Liver (tissue), 3 donors: ENCODE results near the gene RALGAPB.
"Not testable (repeated sequence)": the region's sequence is repeated elsewhere in the genome, so short reads cannot be mapped to it uniquely, and the experiment has no call there.

Experiments used
- FOXA1 ChIP-seq: IDR thresholded peaks from 2 replicates; pipeline ENCODE4 v1.6.1; 2016; ENCODE audit warnings: antibody characterized with exemption
- TAF1 ChIP-seq: conservative IDR thresholded peaks from 2 replicates; pipeline ENCODE4 v1.6.1; 2016; ENCODE audit warnings: antibody characterized with exemption, mild to moderate bottlenecking
- TF ChIP-seq, protein P1 (sequence below): fragments of 150-350 bp; IDR thresholded peaks from 2 replicates; pipeline ENCODE4 v1.5.1; 2017; ENCODE audit warnings: improper control_type of control experiment, low read depth, low read length; ENCODE audit not compliant: missing input control
- donor health status: healthy.
- donor health status: healthy.

DNA sequence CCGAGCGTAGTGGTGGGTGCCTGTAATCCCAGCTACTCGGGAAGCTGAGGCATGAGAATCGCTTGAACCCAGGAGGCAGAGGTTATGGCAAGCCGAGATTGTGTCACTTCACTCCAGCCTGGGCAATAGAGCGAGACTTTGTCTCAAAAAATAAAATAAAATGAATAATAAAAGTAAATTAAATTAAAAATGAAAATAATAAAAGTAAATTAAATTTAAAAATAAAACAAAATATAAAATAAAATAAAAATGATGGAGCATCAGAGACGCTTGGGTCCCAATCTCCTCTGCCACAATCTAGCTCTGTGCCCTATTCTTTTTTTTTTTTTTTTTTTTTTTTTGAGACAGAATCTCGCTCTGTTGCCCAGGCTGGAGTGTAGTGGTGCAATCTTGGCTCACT lies 31.5 kb upstream of the RALGAPB start:
- TF ChIP-seq FOXA1, TAF1: not testable (repeated sequence)
- TF ChIP-seq, protein P1, sequence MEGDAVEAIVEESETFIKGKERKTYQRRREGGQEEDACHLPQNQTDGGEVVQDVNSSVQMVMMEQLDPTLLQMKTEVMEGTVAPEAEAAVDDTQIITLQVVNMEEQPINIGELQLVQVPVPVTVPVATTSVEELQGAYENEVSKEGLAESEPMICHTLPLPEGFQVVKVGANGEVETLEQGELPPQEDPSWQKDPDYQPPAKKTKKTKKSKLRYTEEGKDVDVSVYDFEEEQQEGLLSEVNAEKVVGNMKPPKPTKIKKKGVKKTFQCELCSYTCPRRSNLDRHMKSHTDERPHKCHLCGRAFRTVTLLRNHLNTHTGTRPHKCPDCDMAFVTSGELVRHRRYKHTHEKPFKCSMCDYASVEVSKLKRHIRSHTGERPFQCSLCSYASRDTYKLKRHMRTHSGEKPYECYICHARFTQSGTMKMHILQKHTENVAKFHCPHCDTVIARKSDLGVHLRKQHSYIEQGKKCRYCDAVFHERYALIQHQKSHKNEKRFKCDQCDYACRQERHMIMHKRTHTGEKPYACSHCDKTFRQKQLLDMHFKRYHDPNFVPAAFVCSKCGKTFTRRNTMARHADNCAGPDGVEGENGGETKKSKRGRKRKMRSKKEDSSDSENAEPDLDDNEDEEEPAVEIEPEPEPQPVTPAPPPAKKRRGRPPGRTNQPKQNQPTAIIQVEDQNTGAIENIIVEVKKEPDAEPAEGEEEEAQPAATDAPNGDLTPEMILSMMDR: not testable (repeated sequence)
